Heart left ventricle (tissue), 13 donors: ENCODE results near the gene SPESP1.

Experiments
- CTCF ChIP-seq, 12 donors: fragments of 200-600 bp; sonication (generic) in 4 of 12; IDR thresholded peaks; one replicate each; pipeline versions ENCODE4 v1.5.0 to v1.8.0; 2018 to 2022; ENCODE audit warnings: antibody characterized with exemption in 12 of 12, mild to moderate bottlenecking in 5 of 12
- POLR2A ChIP-seq, 2 donors: fragments of 450-650 bp; IDR thresholded peaks; one replicate each; pipeline ENCODE4 v1.6.1; 2017; ENCODE audit warnings: antibody characterized with exemption in 2 of 2, mild to moderate bottlenecking in 2 of 2, moderate library complexity in 2 of 2
- donor health status: ischemic (EF 13 %, LVEDD 7.1; RV severe dilation, severe dysfunction).
- donor health status: DM: no; HTN: yes; CAD: no.
- donor health status: DM: no; HTN: no; CAD: no.
- donor health status: ischemic (EF 25% LVEDD 6.9; RV normal size, moderate dysfunction).
- donor health status: ischemic (EF 25% LVEDD 5.7; RV mildly dilated, moderate dysfunction).
- donor health status: ischemic (EF 35%, LVEDD 5.7; RV mildly dilated, moderate dysfunction).
- donor health status: nonischemic (EF 11% LVEDD 7.7; RV severe dilation, severe dysfunction).
- donor health status: DM: yes; HTN: yes; CAD: no.
- donor health status: PGD.
- donor health status: ischemic (EF 29% LVEDD 5.4; RV normal size, mild dysfunction).
- donor health status: nonischemic (EF 23%, LVEDD 6.1; RV moderate dilation, normal function).

DNA sequence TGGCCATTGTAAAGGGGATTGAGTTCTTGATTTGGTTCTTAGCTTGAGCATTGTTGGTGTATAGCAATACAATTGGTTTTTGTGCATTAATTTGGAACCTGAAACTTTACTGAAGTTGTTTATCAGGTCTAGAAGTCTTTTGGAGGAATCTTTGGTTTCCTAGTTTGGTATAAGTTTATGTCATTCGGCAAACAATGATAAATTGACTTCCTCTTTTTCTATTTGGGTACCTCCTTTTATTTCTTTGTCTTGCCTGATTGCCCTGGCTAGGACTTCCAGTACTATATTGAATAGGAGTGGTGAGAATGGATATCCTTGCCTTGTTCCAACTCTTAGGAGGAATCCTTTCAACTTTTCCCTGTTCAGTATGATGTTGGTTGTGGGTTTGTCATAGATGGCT, 32.1 kb downstream of the SPESP1 start:
- no peak for TF ChIP-seq CTCF (IDR thresholded peaks at IDR 0.05)
- TF ChIP-seq POLR2A (IDR thresholded peaks at IDR 0.05) = no peak
